ENCODE measurements around the gene MIDN.

GRCh38 chr19:1217366-1217765 is 31.0 kb upstream of the MIDN start:
- TF ChIP-seq CTCF (IDR thresholded peaks at IDR 0.05; ENCODE audit: low read depth, low read length, poor library complexity, severe bottlenecking) (no peak), EZH2phosphoT487 (IDR thresholded peaks at IDR 0.05; ENCODE audit: borderline replicate concordance, low read length) (no peak)
